Upper lobe of left lung (tissue), 6 donors: ENCODE results near the gene GET4. TPM values are rescaled to one million over a fixed set of nuclear protein-coding genes. Genes with fewer than 3 reads are reported as not detected.

Source experiments
- ATAC-seq, 2 donors: fragments of 200-7000 bp; cut with Tn5 transposase; one replicate each; pipeline ENCODE4 v1.9.1; 2022; ENCODE audit warnings: mild to moderate bottlenecking in 2 of 2, moderate library complexity in 2 of 2; ENCODE audit not compliant: low FRiP score in 2 of 2
- DNase-seq, 2 donors: peaks; one replicate each; pipeline ENCODE4 v3.0.0-alpha.2; 2019 to 2020
- H3K27ac ChIP-seq, 4 donors: fragments of 200-600 bp; sonication (generic); one replicate each; pipeline ENCODE4 v1.5.1; 2016 to 2019
- H3K27me3 ChIP-seq, 4 donors: fragments of 200-600 bp; sonication (generic); one replicate each; pipeline ENCODE4 v1.5.1; 2017 to 2019
- H3K36me3 ChIP-seq, 4 donors: fragments of 200-600 bp; sonication (generic); one replicate each; pipeline ENCODE4 v1.5.1; 2016 to 2019
- H3K4me1 ChIP-seq, 4 donors: fragments of 200-600 bp; sonication (generic); one replicate each; pipeline ENCODE4 v1.5.1; 2018 to 2019
- H3K4me3 ChIP-seq, 4 donors: fragments of 200-600 bp; sonication (generic); one replicate each; pipeline ENCODE4 v1.5.1; 2017 to 2019; ENCODE audit warnings: mild to moderate bottlenecking in 2 of 4, moderate library complexity in 1 of 4
- H3K9me3 ChIP-seq, 4 donors: fragments of 200-600 bp; sonication (generic); one replicate each; pipeline ENCODE4 v1.5.1; 2018 to 2019
- CTCF ChIP-seq, 6 experiments: fragments of 450-650 bp in 4 of 6; fragments of 200-600 bp in 2 of 6; sonication (generic) in 2 of 6; IDR thresholded peaks; one replicate each; pipeline ENCODE4 v1.5.1; 2016 to 2019; ENCODE audit warnings: antibody characterized with exemption in 6 of 6
- EP300 ChIP-seq, 4 donors: sonication (generic); formaldehyde crosslinking; IDR thresholded peaks; one replicate each; pipeline ENCODE4 v1.5.1; 2017; ENCODE audit warnings: antibody characterized with exemption in 4 of 4, control low read depth in 2 of 4
- POLR2A ChIP-seq, 4 donors: fragments of 450-650 bp; IDR thresholded peaks; one replicate each; pipeline ENCODE4 v1.5.1; 2016 to 2017; ENCODE audit warnings: antibody characterized with exemption in 4 of 4, mild to moderate bottlenecking in 2 of 4
- POLR2AphosphoS5 ChIP-seq, 2 donors: sonication (generic); formaldehyde crosslinking; IDR thresholded peaks; one replicate each; pipeline ENCODE4 v1.5.1; 2017; ENCODE audit warnings: antibody characterized with exemption in 2 of 2
- WGBS, 2 donors: methylation state at CpG; one replicate each; pipeline ENCODE4 v1.1.5; 2017 to 2018; 5-methylcytosine and 5-hydroxymethylcytosine counted together
- total RNA-seq, 6 donors: library from RNA; depleted of rRNA in 4 of 6; stranded (reverse); fragments of >200 nt in 4 of 6; gene quantifications; one replicate each; pipeline versions ENCODE4 v1.1.0 to v1.2.1, GENCODE V29; 2016 to 2021
- donor health status: DM: no; HTN: no; CAD: no; lungs with moderate emphysema.
- donor health status: DM: no; HTN: yes; CAD: no; lungs with severe emphysema.

Gene GET4
- total RNA-seq, 6 donors from 2014 or later: 26.0 to 82.6 (median 40.8) TPM

- H3K9me3 ChIP-seq: no peaks in the 10 kb centered on the region
- no peak overlapping the region for H3K27ac ChIP-seq
- no peaks in the 10 kb centered on the region for H3K27me3 ChIP-seq
- TF ChIP-seq POLR2AphosphoS5 (IDR thresholded peaks at IDR 0.05): no peak
- TF ChIP-seq POLR2A (IDR thresholded peaks at IDR 0.05): no peak
- TF ChIP-seq EP300 (IDR thresholded peaks at IDR 0.05): no peak
- no peak for TF ChIP-seq CTCF (IDR thresholded peaks at IDR 0.05)
- DNase-seq (peak in 1 of 2 donors; percentile 52), ATAC-seq (no peak)
- WGBS, 2 donors: 94 to 95% methylated on average over 21 of the region's 21 CpGs
- H3K36me3 ChIP-seq: peaks cover 30 to 93% (median 74%) of the 10 kb centered on the region in 4 donors
- no peak overlapping the region for H3K4me3 ChIP-seq
- H3K4me1 ChIP-seq: no peaks in the 10 kb centered on the region
Measured at GRCh38 chr7:860149-860548, 16.2 kb upstream of the GET4 start.

GRCh38 chr7:861222-861621 is 15.1 kb upstream of the GET4 start:
- no peak overlapping the region for H3K27ac ChIP-seq
- H3K27me3 ChIP-seq: no peaks in the 10 kb centered on the region
- TF ChIP-seq CTCF (IDR thresholded peaks at IDR 0.05) (no peak), POLR2A (IDR thresholded peaks at IDR 0.05) (no peak), EP300 (IDR thresholded peaks at IDR 0.05) (no peak), POLR2AphosphoS5 (IDR thresholded peaks at IDR 0.05) (no peak)
- DNase-seq (no peak), ATAC-seq (no peak)
- H3K9me3 ChIP-seq: no peaks in the 10 kb centered on the region
- WGBS, 2 donors: 83 to 91% methylated on average over 9 of the region's 9 CpGs
- peaks cover 30 to 93% (median 72%) of the 10 kb centered on the region in 4 donors for H3K36me3 ChIP-seq
- H3K4me3 ChIP-seq: no peak overlapping the region
- H3K4me1 ChIP-seq: no peaks in the 10 kb centered on the region

- peaks cover 30 to 92% (median 69%) of the 10 kb centered on the region in 4 donors for H3K36me3 ChIP-seq
- 92 to 96% methylated on average over 6 of the region's 6 CpGs for WGBS, 2 donors
- ATAC-seq: no peak
- peaks cover 1 to 5% (median 2%) of the 10 kb centered on the region in 4 donors for H3K4me1 ChIP-seq
- TF ChIP-seq POLR2A (IDR thresholded peaks at IDR 0.05) (no peak), POLR2AphosphoS5 (IDR thresholded peaks at IDR 0.05) (no peak)
- H3K27me3 ChIP-seq: no peaks in the 10 kb centered on the region
- no peak for DNase-seq
- H3K4me3 ChIP-seq: no peak overlapping the region
- H3K9me3 ChIP-seq: no peaks in the 10 kb centered on the region
- no peak overlapping the region for H3K27ac ChIP-seq
Measured at GRCh38 chr7:862157-862556, 14.2 kb upstream of the GET4 start.

GRCh38 chr7:863106-863505 is 13.2 kb upstream of the GET4 start:
- Histone ChIP-seq H3K4me1 (peaks cover 11 to 15% (median 12%) of the 10 kb centered on the region in 4 donors), H3K27ac (no peak overlapping the region), H3K36me3 (peaks cover 30 to 92% (median 74%) of the 10 kb centered on the region in 4 donors), H3K9me3 (no peaks in the 10 kb centered on the region), H3K27me3 (no peaks in the 10 kb centered on the region), H3K4me3 (no peak overlapping the region)
- 94 to 95% methylated on average over 16 of the region's 16 CpGs for WGBS, 2 donors
- DNase-seq: peak in 1 of 2 donors; percentile 72
- TF ChIP-seq CTCF (IDR thresholded peaks at IDR 0.05) (no peak), POLR2AphosphoS5 (IDR thresholded peaks at IDR 0.05) (no peak), EP300 (IDR thresholded peaks at IDR 0.05) (no peak), POLR2A (IDR thresholded peaks at IDR 0.05) (no peak)
- no peak for ATAC-seq

- peaks cover 23 to 85% (median 63%) of the 10 kb centered on the region in 4 donors for H3K36me3 ChIP-seq
- peaks cover 13 to 16% (median 13%) of the 10 kb centered on the region in 4 donors for H3K4me1 ChIP-seq
- no peak overlapping the region for H3K4me3 ChIP-seq
- TF ChIP-seq POLR2A (IDR thresholded peaks at IDR 0.05) (no peak), CTCF (IDR thresholded peaks at IDR 0.05) (no peak), EP300 (IDR thresholded peaks at IDR 0.05) (no peak), POLR2AphosphoS5 (IDR thresholded peaks at IDR 0.05) (no peak)
- peak overlapping the region; percentile 54 to 81 (median 76) for H3K27ac ChIP-seq
- H3K9me3 ChIP-seq: no peaks in the 10 kb centered on the region
- no peaks in the 10 kb centered on the region for H3K27me3 ChIP-seq
- no peak for ATAC-seq
- 94 to 96% methylated on average over 17 to 25 of the region's 25 CpGs for WGBS, 2 donors
- peak in 1 of 2 donors; percentile 77 for DNase-seq
Measured at GRCh38 chr7:865921-866320, 10.4 kb upstream of the GET4 start.
